Large intestine (tissue), 3 donors: ENCODE results near the gene SPIRE2. TPM values are rescaled to one million over a fixed set of nuclear protein-coding genes. Genes with fewer than 3 reads are reported as not detected.
A peak's percentile ranks its signal among the peaks of the same experiment; 100 is the strongest.
"Not testable (repeated sequence)": the region's sequence is repeated elsewhere in the genome, so short reads cannot be mapped to it uniquely, and the experiment has no call there.

Experiments
- DNase-seq, 2 donors: peaks; one replicate each; pipeline versions ENCODE4 v3.0.0 to v3.0.0-alpha.2; 2013
- H3K27ac ChIP-seq: one replicate; pipeline ENCODE4 v1.5.1; 2013; ENCODE audit warnings: low read length
- H3K27me3 ChIP-seq: 2 replicates; pipeline ENCODE4 v1.6.1; 2013; ENCODE audit warnings: low read length; ENCODE audit not compliant: control insufficient read depth, insufficient read depth
- H3K36me3 ChIP-seq: 2 replicates; pipeline ENCODE4 v1.6.1; 2013; ENCODE audit warnings: low read length; ENCODE audit not compliant: control insufficient read depth, insufficient read depth
- H3K4me1 ChIP-seq: one replicate; pipeline ENCODE4 v1.6.1; 2013; ENCODE audit warnings: low read length; ENCODE audit not compliant: control insufficient read depth, insufficient read depth
- H3K4me3 ChIP-seq: one replicate; pipeline ENCODE4 v1.5.1; 2013; ENCODE audit warnings: low read length
- H3K9me3 ChIP-seq: one replicate; pipeline ENCODE4 v1.6.1; 2013; ENCODE audit warnings: mild to moderate bottlenecking, low read depth, low read length, moderate library complexity; ENCODE audit not compliant: control insufficient read depth
- WGBS: methylation state at CpG from one replicate; pipeline ENCODE4 v1.1.5; 2013; ENCODE audit warnings: low lambda C conversion rate; ENCODE audit not compliant: insufficient coverage; 5-methylcytosine and 5-hydroxymethylcytosine counted together
- polyA plus RNA-seq: library from polyadenylated mRNA; unstranded; fragments of 120-200 nt; gene quantifications from one replicate; pipeline ENCODE4 v1.2.1, GENCODE V29; 2013

The SPIRE2 gene
- polyA plus RNA-seq, 1 donor = 55.2 TPM

DNA sequence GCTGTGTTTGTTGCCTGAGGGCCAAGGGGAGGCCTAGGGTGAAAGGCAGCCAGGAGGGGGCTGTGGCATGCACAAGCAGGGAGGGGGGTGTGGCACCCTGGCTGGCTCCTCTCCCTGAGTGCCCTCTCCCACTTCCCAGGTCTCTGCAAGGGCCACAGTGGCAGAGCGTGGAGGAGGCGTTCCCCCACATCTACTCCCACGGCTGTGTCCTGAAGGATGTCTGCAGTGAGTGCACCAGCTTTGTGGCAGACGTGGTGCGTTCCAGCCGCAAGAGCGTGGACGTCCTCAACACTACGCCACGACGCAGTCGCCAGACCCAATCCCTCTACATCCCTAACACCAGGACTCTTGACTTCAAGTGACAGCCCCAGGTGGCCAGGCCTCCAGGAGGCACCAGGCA lies 41.6 kb downstream of the SPIRE2 start:
- no peak overlapping the region for H3K27ac ChIP-seq
- DNase-seq = no peak
- no CpG with 5 or more reads among the region's 12 CpGs for WGBS
- H3K4me3 ChIP-seq = no peak overlapping the region
- peaks cover 13% of the 10 kb centered on the region for H3K4me1 ChIP-seq
- peaks cover 8% of the 10 kb centered on the region for H3K9me3 ChIP-seq
- H3K27me3 ChIP-seq = no peaks in the 10 kb centered on the region
- H3K36me3 ChIP-seq = peaks cover 35% of the 10 kb centered on the region

DNA sequence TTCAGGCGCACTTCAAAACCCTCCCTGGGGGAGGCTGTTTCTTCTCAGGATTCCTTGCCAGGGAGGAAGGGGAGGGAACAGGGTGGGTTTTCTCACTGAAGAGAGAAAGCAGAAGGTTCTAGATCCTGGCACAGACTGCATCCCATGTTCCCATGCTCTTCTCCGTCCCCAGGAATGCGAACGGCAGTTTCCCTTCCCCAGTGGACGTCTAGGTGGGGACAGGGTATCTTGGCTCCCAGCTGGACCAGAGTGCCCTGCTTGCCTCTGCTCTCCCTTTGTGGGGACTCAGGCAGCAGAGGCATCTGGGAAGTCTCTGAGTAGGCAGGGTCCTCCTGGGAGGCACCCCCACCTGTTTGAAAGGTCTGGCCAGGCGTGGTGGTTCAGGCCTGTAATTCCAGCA lies 42.2 kb downstream of the SPIRE2 start:
- no peak for DNase-seq
- H3K27me3 ChIP-seq = no peaks in the 10 kb centered on the region
- H3K4me1 ChIP-seq = peaks cover 14% of the 10 kb centered on the region
- no peak overlapping the region for H3K27ac ChIP-seq
- no CpG with 5 or more reads among the region's 6 CpGs for WGBS
- peaks cover 8% of the 10 kb centered on the region for H3K9me3 ChIP-seq
- H3K36me3 ChIP-seq = peaks cover 39% of the 10 kb centered on the region
- H3K4me3 ChIP-seq = no peak overlapping the region

GRCh38 chr16:89871895-89872294 lies 43.6 kb downstream of the SPIRE2 start:
- DNase-seq = no peak
- H3K36me3 ChIP-seq = peaks cover 43% of the 10 kb centered on the region
- H3K4me1 ChIP-seq = peaks cover 14% of the 10 kb centered on the region
- 100% methylated on average over 1 of the region's 9 CpGs for WGBS
- no peak overlapping the region for H3K27ac ChIP-seq
- no peak overlapping the region for H3K4me3 ChIP-seq
- peaks cover 8% of the 10 kb centered on the region for H3K9me3 ChIP-seq
- H3K27me3 ChIP-seq = no peaks in the 10 kb centered on the region

GRCh38 chr16:89873109-89873971 lies 45.1 kb downstream of the SPIRE2 start, which contains the start of gene TCF25:
Gene TCF25 (plus strand): TSS chr16:89873592. CDS start chr16:89873668, 76 bp downstream.
- no peaks in the 10 kb centered on the region for H3K9me3 ChIP-seq
- H3K27me3 ChIP-seq = no peaks in the 10 kb centered on the region
- H3K27ac ChIP-seq = peak within 1 kb of the TSS; percentile 100
- WGBS = no CpG with 5 or more reads among the region's 104 CpGs
- H3K4me3 ChIP-seq = peak within 1 kb of the TSS; percentile 100
- peaks cover 31% of the 10 kb centered on the region for H3K36me3 ChIP-seq
- H3K4me1 ChIP-seq = peaks cover 14% of the 10 kb centered on the region
- peak; percentile 88 to 89 for DNase-seq

DNA sequence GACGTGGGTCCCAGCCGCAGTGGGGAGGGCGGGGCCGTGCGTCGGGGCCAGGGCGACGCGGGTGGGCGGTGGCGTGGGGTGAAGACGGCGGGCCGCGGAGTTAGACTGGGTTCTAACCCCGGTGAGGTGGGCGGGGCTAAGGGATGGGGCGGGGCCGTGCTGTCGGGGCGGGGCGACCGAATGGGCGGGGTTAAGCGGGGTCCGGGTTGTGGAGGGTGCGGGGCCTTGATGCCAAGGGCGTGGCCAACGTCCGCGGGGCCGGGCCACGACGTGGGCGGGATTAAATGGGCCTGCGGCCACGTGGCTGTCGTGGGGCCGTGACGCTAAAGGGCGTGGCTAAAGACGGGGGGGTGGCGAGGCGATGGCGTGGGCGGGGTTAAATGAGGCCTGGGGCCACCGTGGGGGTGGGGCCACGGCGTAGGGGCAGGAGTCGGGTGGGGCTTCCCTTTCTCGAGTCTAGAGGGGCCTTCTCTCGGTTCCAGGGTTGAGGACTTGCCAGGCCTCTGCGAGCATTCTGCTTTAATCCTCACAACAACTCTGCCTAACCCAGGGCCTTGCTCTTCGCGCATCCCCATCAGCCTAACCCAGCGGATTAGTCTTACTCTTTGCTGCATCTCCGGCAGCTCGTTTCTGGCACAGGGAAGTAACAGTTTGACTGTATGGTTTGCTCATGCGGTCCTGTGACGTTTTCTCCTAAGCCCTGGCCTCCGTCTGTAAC lies 45.9 kb downstream of the SPIRE2 start:
- peak overlapping the region; percentile 100 for H3K4me3 ChIP-seq
- DNase-seq = peak; percentile 94 to 96
- peak overlapping the region; percentile 100 for H3K27ac ChIP-seq
- no peaks in the 10 kb centered on the region for H3K9me3 ChIP-seq
- WGBS = 20% methylated on average over 2 of the region's 61 CpGs
- H3K36me3 ChIP-seq = peaks cover 38% of the 10 kb centered on the region
- H3K4me1 ChIP-seq = peaks cover 14% of the 10 kb centered on the region
- H3K27me3 ChIP-seq = no peaks in the 10 kb centered on the region

DNA sequence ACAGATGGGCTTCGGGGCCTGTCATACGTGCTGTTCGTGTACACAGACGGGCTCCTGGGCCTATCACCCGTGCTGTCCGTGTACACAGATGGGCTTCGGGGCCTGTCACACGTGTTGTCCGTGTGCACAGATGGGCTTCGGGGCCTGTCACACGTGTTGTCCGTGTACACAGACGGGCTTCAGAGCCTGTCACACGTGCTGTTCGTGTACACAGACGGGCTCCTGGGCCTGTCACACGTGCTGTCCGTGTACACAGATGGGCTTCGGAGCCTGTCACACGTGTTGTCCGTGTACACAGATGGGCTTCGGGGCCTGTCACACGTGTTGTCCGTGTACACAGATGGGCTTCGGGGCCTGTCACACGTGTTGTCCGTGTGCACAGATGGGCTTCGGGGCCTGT lies 50.8 kb downstream of the SPIRE2 start:
- H3K27ac ChIP-seq, H3K27me3 ChIP-seq, H3K9me3 ChIP-seq, DNase-seq, H3K4me3 ChIP-seq, H3K4me1 ChIP-seq: not testable (repeated sequence)
- H3K36me3 ChIP-seq = peaks cover 65% of the 10 kb centered on the region
- no CpG with 5 or more reads among the region's 28 CpGs for WGBS

DNA sequence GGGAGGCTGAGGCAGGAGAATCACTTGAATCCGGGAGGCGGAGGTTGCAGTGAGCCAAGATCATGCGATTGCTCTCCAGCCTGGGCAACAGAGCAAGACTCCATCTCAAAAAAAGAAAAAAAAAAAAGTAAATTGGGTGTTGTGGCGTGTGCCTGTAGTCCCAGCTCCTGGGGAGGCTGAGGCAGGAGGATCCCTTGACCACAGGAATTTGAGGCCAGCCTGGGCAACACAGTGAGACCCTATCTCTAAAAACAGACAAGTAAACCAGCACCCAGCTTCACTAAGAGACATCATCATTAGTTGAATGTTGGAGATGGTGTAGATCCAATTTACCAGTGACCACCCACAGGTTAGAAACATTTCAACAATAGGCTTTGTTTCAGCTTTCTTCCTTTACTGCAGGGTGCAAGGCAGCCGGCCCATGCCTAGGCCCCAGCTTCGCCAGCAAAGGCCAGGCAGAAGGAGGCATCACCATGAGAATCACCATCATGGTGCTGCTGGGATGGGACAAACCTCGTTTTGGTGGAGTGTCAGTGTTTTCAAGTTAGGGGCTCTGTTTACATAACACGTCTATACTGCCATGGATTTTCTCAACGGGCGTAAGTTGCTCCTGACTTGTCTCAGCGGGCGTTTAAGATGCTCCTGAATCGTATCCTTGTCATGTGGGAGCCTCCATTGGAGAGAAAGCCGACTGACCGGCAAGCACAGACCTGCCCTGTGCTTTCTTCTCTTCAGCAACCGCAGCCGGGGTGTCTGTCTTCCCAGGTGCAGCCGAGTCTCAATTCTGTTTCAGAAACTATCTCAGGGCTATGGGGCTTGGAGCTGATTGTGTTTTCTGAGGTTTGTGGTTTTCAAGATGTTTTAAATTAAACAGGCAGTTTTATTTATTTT lies 52.4 kb downstream of the SPIRE2 start:
- no peak overlapping the region for H3K4me3 ChIP-seq
- peaks cover 69% of the 10 kb centered on the region for H3K36me3 ChIP-seq
- WGBS = no CpG with 5 or more reads among the region's 18 CpGs
- DNase-seq = no peak
- no peaks in the 10 kb centered on the region for H3K9me3 ChIP-seq
- H3K27ac ChIP-seq = no peak overlapping the region
- no peaks in the 10 kb centered on the region for H3K4me1 ChIP-seq
- no peaks in the 10 kb centered on the region for H3K27me3 ChIP-seq

DNA sequence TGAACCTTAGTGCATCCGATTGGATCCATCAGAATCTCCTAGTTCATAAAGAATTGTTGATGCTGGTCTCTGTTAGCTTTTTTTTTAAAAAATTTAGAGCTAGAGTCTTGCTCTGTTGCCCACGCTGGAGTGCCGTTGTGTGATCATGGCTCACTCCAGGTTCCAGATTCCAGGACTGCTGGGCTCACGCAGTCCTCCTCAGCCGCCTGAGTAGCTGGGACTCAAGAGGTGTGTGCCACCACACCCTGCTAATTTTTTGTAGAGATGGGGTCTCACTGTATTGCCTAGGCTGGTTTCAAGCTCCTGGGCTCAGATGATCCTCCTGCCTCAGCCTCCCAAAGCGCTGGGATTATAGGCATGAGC lies 53.1 kb downstream of the SPIRE2 start:
- no peaks in the 10 kb centered on the region for H3K9me3 ChIP-seq
- 93% methylated on average over 3 of the region's 6 CpGs for WGBS
- H3K36me3 ChIP-seq = peaks cover 64% of the 10 kb centered on the region

DNA sequence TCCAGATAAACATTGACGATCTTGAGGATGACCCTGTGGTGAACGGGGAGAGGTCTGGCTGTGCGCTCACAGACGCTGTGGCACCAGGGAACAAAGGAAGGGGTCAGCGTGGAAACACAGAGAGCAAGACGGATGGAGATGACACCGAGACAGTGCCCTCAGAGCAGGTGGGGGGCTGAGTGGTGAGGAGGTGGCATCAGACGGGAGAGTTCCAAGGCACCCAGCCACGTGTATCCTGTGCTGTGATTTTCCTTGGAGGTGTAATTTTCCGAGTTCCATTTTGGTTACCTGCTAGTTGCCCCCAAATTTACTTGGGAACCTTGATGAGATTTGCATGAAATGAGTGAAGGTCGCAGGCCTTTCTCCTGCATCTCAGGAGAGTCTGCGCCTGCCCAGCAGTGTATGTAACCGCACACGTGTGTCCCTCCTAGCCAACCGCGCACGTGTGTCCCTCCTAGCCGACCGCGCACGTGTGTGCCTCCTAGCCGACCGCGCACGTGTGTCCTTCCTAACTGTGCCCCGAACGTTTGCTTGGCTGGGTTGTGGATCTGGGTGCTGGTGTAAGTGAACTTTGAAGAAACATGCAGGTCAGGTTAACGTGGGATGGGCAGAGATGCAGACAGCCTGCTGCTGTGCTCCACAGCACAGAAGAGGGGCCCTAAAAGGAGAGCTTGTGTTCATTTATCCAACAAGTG lies 55.2 kb downstream of the SPIRE2 start:
- Histone ChIP-seq H3K4me1 (no peaks in the 10 kb centered on the region), H3K36me3 (peaks cover 74% of the 10 kb centered on the region), H3K27me3 (no peaks in the 10 kb centered on the region), H3K4me3 (no peak overlapping the region), H3K27ac (no peak overlapping the region), H3K9me3 (no peaks in the 10 kb centered on the region)
- no CpG with 5 or more reads among the region's 28 CpGs for WGBS
- DNase-seq = no peak

More for the DNA sequence above, 53.1 kb downstream of the SPIRE2 start:
- no peak overlapping the region for H3K27ac ChIP-seq
- no peaks in the 10 kb centered on the region for H3K27me3 ChIP-seq
- no peak overlapping the region for H3K4me3 ChIP-seq
- H3K4me1 ChIP-seq = no peaks in the 10 kb centered on the region
- DNase-seq = no peak
